ENCODE measurements around the gene APBA2.

APBA2 gene

DNA sequence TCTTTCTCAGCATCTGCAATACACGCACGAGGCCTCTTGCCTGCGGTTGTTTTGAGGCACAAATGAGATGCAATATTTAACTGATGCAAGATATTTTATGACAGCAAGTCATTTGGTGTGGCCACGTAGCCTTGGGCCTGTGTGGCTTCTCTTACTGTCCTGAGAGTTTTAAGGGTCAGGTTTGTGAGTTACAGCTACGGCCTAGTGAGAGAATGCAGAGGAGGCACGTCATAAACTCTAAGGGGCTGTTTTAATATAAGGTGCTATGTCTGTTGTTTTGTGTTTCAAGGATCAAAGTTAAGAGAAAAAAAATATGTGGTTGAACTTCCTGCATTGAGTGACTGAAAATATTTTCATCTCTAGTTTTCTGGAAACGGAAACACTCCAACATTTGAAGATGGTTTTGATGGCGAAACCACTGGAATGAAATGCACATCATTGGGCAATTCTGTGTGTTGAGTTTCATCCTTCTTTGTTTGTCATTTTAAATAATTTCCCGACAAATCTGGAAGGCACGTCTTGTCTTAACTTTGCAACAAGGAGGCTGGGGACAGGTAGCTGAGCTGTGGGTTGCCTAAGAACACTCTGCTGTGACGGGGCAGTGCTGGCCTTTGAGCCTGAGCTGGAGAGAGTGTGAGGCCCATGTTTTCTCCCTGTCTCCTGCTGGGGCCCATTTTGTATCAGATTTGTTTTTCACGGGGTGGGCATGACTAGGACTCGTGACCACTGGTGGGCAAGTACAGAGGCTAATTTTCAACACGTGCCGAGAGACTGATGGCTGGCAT lies 5.1 kb downstream of the APBA2 start:
- no peaks in the 10 kb centered on the region for H3K36me3 ChIP-seq
- H3K4me1 ChIP-seq = no peaks in the 10 kb centered on the region; the same call in 1 of the 2 replicates
- DNase-seq = no peak
- no peaks in the 10 kb centered on the region for H3K27me3 ChIP-seq
- H3K4me3 ChIP-seq (ENCODE audit: low read depth, low read length) = no peak overlapping the region
- H3K9me3 ChIP-seq = no peaks in the 10 kb centered on the region
- TF ChIP-seq, protein P1, sequence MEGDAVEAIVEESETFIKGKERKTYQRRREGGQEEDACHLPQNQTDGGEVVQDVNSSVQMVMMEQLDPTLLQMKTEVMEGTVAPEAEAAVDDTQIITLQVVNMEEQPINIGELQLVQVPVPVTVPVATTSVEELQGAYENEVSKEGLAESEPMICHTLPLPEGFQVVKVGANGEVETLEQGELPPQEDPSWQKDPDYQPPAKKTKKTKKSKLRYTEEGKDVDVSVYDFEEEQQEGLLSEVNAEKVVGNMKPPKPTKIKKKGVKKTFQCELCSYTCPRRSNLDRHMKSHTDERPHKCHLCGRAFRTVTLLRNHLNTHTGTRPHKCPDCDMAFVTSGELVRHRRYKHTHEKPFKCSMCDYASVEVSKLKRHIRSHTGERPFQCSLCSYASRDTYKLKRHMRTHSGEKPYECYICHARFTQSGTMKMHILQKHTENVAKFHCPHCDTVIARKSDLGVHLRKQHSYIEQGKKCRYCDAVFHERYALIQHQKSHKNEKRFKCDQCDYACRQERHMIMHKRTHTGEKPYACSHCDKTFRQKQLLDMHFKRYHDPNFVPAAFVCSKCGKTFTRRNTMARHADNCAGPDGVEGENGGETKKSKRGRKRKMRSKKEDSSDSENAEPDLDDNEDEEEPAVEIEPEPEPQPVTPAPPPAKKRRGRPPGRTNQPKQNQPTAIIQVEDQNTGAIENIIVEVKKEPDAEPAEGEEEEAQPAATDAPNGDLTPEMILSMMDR (IDR thresholded peaks at IDR 0.05; ENCODE audit: low read depth, low read length) = no peak

DNA sequence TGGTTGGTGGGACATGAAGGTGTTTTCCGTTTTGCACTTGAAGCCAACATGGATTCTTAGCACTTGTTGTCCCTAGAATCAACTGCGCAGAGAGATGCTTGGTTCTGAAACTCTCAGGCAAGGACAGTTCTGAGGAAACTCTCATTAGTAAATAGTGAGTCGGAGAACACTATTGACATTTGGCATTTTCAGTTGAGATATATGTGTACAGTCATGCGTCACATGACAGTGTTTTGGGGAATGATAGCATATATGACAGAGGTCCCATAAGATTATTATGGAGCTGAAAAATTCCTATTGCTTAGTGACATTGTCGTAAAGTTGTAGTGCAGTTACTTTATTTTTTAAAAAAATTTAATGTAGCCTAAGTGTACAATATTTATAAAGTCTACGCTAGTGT lies 5.8 kb downstream of the APBA2 start:
- DNase-seq = no peak
- no peaks in the 10 kb centered on the region; the same call in 1 of the 2 replicates for H3K4me1 ChIP-seq
- TF ChIP-seq, protein P1 (IDR thresholded peaks at IDR 0.05; ENCODE audit: low read depth, low read length) = no peak
- H3K27me3 ChIP-seq = no peaks in the 10 kb centered on the region
- no peaks in the 10 kb centered on the region for H3K9me3 ChIP-seq
- no peak overlapping the region for H3K4me3 ChIP-seq (ENCODE audit: low read depth, low read length)
- no peaks in the 10 kb centered on the region for H3K36me3 ChIP-seq

DNA sequence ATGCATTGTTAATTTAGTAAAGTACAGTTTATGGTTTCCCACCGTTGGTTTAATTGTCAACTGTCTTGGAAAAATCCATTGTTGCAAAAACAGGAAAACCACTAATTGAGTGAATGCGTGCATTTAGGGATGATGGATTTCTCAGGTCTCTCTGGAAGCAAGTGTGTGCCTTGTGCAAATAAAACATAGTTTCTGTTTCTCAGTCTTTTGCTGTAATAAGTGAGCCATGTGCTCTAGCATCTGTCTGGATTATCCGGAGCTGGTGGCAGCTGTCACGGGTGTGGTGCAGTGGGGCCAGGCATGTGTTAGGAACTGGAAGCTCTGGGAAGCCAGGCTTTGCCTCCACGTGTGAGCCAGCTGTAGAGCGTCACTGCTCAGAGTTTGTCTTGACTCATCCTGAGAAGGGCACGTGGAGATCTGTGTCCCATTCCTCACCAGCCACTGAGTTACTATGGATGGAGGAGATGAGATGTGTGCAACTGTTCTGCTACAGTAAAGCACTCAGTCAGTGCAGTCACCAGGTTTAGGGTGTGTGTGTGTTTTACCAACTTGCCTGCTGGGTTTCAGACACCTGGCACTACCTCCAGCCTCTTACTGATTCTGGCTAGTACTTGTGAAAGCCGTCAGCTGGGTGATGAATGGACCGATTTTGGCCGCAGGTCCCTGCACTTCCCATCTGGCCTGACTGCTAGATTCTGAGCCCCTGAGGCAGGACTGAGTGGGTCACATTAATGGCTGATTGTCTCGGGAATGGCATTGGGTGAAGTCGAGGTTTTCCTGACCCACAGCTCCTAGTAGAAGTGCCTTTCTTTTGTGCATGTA lies 7.2 kb downstream of the APBA2 start:
- peaks cover 4% of the 10 kb centered on the region for H3K4me1 ChIP-seq
- no peaks in the 10 kb centered on the region for H3K9me3 ChIP-seq
- H3K36me3 ChIP-seq = no peaks in the 10 kb centered on the region
- no peaks in the 10 kb centered on the region for H3K27me3 ChIP-seq
- TF ChIP-seq, protein P1 (IDR thresholded peaks at IDR 0.05; ENCODE audit: low read depth, low read length) = no peak
- H3K4me3 ChIP-seq (ENCODE audit: low read depth, low read length) = no peak overlapping the region
- no peak for DNase-seq

DNA sequence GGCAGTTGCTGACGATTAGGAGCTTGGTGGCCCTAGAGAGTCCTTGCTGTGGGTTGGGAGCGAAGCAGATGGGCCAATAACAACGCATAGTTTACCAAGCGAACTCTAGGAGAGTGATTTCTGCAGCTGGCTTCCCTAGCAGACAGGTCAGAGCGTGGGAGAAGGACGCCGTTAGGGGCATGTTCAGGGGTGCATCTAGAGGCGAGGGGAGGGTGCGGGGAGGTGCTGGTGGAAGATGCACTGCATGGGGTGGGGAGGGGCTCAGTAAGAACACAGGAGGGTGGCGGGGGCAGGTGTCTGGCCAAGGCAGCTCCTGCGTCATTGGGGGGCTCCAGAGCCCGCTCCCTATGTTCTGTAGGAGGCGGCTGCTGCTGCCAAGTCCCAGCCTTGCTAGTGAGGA lies 8.9 kb downstream of the APBA2 start:
- TF ChIP-seq, protein P1 (IDR thresholded peaks at IDR 0.05; ENCODE audit: low read depth, low read length) = no peak
- DNase-seq = no peak
- Histone ChIP-seq H3K36me3 (no peaks in the 10 kb centered on the region), H3K27me3 (no peaks in the 10 kb centered on the region), H3K9me3 (no peaks in the 10 kb centered on the region), H3K4me1 (peaks cover 8% of the 10 kb centered on the region), H3K4me3 (ENCODE audit: low read depth, low read length) (no peak overlapping the region)

- H3K4me3 ChIP-seq (ENCODE audit: low read depth, low read length) = no peak overlapping the region
Measured at GRCh38 chr15:28895146-28895545, 9.4 kb downstream of the APBA2 start.

More at GRCh38 chr15:28895146-28895545, 9.4 kb downstream of the APBA2 start:
- Histone ChIP-seq H3K27me3 (no peaks in the 10 kb centered on the region), H3K4me1 (peaks cover 8% of the 10 kb centered on the region), H3K36me3 (no peaks in the 10 kb centered on the region), H3K9me3 (no peaks in the 10 kb centered on the region)
- TF ChIP-seq, protein P1 (IDR thresholded peaks at IDR 0.05; ENCODE audit: low read depth, low read length) = no peak
- no peak for DNase-seq

Data from BE2C (cell line).